GM13976 (cell line): ENCODE measurements around the gene KCNJ15.
"Not testable (repeated sequence)": the region's sequence is repeated elsewhere in the genome, so short reads cannot be mapped to it uniquely, and the experiment has no call there.

Experiments used
- DNase-seq: peaks from one replicate; pipeline ENCODE4 v3.0.0; 2012; ENCODE audit warnings: low spot score
- in situ Hi-C: fragments of 300-500 bp; cut with MboI; formaldehyde crosslinking; loops from one replicate; pipeline ENCODE4 v1.12.0; 2022; ENCODE audit warnings: low sequenced_read_pairs, mixed read lengths, inconsistent platforms; ENCODE audit not compliant: unreplicated experiment
- TF ChIP-seq, protein P1 (sequence below): IDR thresholded peaks from 2 replicates; pipeline ENCODE4 v1.5.1; 2012; ENCODE audit warnings: borderline replicate concordance, mild to moderate bottlenecking; ENCODE audit not compliant: insufficient read depth; ENCODE audit errors: extremely low read depth, missing control alignments, control extremely low read depth

Gene KCNJ15

GRCh38 chr21:38223893-38224540, 32.8 kb upstream of the KCNJ15 start:
- in situ Hi-C loops: no loop called here
- TF ChIP-seq, protein P1, sequence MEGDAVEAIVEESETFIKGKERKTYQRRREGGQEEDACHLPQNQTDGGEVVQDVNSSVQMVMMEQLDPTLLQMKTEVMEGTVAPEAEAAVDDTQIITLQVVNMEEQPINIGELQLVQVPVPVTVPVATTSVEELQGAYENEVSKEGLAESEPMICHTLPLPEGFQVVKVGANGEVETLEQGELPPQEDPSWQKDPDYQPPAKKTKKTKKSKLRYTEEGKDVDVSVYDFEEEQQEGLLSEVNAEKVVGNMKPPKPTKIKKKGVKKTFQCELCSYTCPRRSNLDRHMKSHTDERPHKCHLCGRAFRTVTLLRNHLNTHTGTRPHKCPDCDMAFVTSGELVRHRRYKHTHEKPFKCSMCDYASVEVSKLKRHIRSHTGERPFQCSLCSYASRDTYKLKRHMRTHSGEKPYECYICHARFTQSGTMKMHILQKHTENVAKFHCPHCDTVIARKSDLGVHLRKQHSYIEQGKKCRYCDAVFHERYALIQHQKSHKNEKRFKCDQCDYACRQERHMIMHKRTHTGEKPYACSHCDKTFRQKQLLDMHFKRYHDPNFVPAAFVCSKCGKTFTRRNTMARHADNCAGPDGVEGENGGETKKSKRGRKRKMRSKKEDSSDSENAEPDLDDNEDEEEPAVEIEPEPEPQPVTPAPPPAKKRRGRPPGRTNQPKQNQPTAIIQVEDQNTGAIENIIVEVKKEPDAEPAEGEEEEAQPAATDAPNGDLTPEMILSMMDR: no peak
- DNase-seq: no peak

GRCh38 chr21:38227401-38227800, 29.4 kb upstream of the KCNJ15 start:
- in situ Hi-C loops: no loop called here
- no peak for DNase-seq
- TF ChIP-seq, protein P1: no peak

DNA sequence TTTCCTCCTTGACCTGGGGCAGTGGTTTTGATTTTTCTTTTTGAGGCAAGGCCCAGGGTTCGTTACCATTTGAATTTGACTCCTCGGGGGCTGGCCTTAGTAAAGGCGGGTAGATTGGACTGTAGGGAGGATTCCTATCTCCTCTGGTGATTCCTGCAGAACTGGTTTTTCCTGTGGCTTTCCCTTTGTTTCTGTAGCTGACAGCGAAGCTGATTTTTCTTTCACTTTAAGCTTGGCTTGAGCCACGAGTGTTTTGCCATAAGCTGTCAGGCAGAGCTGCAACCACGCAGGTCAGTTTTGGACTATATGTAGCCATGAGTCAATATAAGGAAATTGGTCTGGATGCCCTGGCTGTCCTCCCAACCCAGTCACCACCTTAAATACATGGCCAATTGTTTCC, 28.7 kb upstream of the KCNJ15 start:
- no peak for DNase-seq
- TF ChIP-seq, protein P1: no peak
- in situ Hi-C loops: no loop called here

DNA sequence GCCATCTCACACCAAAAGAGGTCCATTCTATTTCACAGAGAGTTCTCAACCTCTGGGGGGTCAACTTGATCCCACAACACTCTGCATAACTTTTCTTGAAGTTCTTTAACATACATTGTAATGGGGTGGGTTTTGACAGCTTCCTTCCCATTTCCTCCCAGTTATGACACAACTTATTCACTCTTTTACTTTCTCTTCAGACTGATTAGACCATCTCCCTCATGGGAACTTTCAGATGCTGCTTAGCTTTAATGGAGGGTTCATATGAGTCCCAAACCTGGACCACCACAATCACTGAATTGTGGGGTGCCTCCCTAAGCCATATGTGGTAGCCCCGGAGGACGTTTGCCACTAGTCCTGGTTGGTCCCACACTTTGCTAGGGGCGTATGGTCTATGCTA, 28.3 kb upstream of the KCNJ15 start:
- no peak for DNase-seq
- in situ Hi-C loops: no loop called here
- TF ChIP-seq, protein P1: no peak

DNA sequence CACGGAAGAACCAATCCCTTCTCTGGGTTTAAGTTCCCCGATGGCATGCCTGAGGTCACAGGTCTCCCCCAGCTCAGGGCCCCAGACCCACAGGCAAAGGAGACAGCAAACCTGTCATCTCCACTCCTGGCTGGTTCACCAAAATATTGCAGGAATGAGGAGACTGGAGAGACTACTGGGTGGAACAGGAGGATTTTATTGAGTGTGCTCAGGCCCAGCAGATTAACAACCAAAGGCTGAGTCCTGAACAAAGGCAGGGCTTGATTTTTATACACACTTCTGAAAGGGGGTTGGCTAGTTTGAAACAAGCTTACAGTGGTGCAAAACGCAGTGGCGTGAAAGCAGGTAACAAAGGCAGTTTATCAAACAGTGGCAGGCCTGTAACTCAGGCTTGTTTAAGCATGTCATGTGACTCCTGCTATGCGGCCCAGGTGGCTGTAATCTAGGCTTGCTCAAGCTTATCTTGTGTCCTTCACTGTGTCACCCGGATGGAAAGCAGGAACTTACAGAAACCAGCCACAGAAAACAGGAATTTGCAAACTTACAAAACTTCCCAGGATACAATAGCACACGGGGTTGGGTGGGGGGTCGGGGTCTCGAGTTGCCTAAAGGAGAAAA, 27.4 kb upstream of the KCNJ15 start:
- no peak for DNase-seq
- TF ChIP-seq, protein P1: no peak
- in situ Hi-C loops: no loop called here

DNA sequence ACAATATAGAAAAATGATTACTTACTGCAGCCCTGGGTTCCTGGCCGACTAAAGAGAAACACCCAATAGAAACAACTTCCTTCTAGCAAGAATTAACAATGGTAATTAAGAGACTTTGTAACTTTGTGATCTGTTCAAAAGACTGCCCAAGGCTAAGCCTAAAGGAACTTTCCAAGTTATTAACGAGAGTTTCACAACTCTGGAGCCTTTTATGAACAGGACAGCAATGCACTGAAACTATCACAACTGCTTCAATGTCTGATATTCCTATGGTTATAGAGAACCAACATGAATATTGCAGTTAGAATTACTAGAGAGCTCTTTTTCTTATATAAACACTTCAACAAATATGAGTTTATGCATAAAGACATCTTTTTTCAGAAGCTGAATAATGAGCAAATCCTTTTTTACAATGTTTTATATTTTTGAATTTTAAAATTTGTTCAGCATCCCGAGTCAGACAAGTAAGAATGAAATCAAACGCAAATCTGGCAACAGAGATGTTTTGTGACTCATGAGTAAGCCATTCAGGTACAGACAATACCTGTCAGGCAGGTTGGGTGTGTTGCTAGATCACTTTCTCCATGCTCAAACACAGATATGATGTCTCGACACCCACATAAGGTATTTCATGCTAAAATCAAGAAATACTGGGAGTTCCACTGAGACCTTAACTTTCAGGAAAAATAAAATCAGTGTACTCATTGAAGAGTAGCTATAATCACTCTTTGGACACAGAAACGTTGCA, 22.2 kb upstream of the KCNJ15 start:
- in situ Hi-C loops: no loop called here
- no peak for DNase-seq
- TF ChIP-seq, protein P1: no peak

- DNase-seq, in situ Hi-C loops: not testable (repeated sequence)
Measured at GRCh38 chr21:38235251-38235650, 21.5 kb upstream of the KCNJ15 start.
